Measurements from ENCODE around the gene FBXL5. TPM values are rescaled to one million over a fixed set of nuclear protein-coding genes. Genes with fewer than 3 reads are reported as not detected.

FBXL5 gene
- total RNA-seq, 1 donor: 157 TPM

DNA sequence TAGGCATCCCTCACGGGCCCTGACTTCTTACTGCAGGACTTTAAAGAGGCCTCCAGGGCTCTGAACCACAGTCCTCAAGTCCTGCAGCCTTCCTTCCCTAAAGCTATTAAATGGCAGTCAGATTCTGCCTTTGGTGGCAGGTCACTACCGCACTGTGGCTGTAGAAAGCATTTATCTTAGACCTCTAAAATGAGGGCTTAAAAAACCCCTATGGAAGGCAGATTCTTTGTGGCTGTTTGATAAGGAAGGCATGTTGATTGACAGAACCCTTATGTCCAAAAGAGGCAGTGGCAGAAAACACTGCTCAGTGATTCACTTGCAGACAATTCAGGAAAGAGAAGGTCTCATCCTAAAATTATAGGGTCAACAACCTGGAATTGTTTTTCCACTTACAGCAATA lies 79.2 kb downstream of the FBXL5 start:
- no peak overlapping the region for H3K4me3 ChIP-seq (ENCODE audit: low read depth, low read length)
- DNase-seq (ENCODE audit: low read depth): peak; percentile 30
- TF ChIP-seq, protein P1, sequence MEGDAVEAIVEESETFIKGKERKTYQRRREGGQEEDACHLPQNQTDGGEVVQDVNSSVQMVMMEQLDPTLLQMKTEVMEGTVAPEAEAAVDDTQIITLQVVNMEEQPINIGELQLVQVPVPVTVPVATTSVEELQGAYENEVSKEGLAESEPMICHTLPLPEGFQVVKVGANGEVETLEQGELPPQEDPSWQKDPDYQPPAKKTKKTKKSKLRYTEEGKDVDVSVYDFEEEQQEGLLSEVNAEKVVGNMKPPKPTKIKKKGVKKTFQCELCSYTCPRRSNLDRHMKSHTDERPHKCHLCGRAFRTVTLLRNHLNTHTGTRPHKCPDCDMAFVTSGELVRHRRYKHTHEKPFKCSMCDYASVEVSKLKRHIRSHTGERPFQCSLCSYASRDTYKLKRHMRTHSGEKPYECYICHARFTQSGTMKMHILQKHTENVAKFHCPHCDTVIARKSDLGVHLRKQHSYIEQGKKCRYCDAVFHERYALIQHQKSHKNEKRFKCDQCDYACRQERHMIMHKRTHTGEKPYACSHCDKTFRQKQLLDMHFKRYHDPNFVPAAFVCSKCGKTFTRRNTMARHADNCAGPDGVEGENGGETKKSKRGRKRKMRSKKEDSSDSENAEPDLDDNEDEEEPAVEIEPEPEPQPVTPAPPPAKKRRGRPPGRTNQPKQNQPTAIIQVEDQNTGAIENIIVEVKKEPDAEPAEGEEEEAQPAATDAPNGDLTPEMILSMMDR (IDR thresholded peaks at IDR 0.05; ENCODE audit: insufficient read depth, low read depth, low read length): no peak

DNA sequence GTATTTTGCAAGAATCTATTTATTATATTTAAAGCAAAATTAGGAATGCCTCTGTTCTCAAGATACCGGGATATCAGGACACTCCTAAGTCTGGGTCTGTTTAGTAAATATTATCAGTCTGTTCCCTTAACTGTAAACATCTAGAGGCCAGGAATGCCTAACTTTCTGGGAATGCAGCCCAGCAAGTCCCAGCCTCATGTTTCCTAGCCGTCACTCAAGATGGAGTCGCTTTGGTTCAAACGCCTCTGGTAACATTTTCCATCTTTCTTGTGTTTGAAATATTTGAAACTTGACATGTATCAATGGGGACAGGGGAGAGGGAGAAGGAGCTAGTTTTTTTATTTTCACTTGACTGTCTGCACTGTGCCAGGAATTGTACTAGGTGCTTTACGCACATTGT lies 85.4 kb downstream of the FBXL5 start:
- DNase-seq (ENCODE audit: low read depth): no peak
- TF ChIP-seq, protein P1 (IDR thresholded peaks at IDR 0.05; ENCODE audit: insufficient read depth, low read depth, low read length): no peak
- H3K4me3 ChIP-seq (ENCODE audit: low read depth, low read length): no peak overlapping the region

DNA sequence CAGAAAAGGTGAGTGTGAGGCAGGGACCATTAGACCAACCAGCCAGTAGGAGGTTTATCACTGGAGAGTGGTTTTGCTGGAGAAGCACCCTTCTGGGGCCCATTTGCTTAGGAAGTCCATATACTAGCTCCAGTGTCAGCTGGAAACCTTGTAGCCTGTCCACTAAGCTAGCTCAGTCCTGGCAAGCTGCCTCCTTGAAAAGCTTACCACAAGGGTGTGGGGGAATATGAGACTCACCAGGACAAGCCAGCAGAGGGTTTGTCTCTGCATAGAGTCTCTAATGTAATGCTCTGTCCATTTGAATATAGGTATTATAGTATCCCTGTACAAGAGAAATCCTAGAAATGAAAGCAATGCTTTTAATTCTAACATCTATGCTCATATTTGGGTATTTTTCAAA lies 86.3 kb downstream of the FBXL5 start:
- TF ChIP-seq, protein P1 (IDR thresholded peaks at IDR 0.05; ENCODE audit: insufficient read depth, low read depth, low read length): no peak
- no peak for DNase-seq (ENCODE audit: low read depth)

DNA sequence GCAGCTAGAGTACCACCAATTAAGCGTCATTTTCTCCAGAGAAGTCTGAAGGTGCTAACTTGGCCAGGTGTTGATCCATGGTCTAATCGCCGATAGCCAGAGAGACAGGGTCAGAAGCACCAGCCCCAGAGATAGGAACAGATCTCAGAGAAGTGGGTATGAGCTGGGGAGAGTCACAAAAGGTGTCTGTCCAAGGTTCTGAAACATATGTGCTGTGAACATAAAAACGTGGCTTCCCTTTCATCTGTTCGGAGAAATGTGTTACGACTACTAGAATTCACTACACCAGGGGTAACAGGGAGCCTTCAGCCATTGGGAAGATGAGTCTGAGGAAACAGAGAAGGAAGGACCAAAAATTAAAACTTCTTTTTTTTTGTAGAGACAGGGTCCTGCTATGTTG lies 91.3 kb downstream of the FBXL5 start:
- TF ChIP-seq, protein P1 (IDR thresholded peaks at IDR 0.05; ENCODE audit: insufficient read depth, low read depth, low read length): no peak
- H3K4me3 ChIP-seq (ENCODE audit: low read depth, low read length): no peak overlapping the region
- no peak for DNase-seq (ENCODE audit: low read depth)

More for the DNA sequence above, 86.3 kb downstream of the FBXL5 start:
- no peak overlapping the region for H3K4me3 ChIP-seq (ENCODE audit: low read depth, low read length)

DNA sequence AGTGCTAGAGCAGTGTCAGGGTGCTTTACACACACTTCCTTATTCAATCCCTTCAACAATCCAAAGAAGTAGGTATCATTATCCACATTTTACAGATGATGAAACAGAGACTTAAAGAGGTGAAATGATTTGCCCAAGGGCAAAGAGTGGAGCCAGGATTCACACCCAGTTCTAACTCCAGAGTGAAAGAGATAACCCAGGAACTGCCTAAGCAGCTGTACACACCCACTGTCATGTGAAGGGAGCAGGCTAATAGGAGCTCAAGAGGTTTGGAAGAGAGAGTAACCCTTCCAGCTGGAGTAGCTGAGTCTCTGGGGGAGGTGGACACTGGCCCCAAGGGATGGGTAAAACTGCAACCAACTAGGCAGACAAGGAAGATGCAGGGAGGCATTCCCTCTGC lies 92.5 kb downstream of the FBXL5 start:
- no peak overlapping the region for H3K4me3 ChIP-seq (ENCODE audit: low read depth, low read length)
- TF ChIP-seq, protein P1 (IDR thresholded peaks at IDR 0.05; ENCODE audit: insufficient read depth, low read depth, low read length): no peak
- no peak for DNase-seq (ENCODE audit: low read depth)

DNA sequence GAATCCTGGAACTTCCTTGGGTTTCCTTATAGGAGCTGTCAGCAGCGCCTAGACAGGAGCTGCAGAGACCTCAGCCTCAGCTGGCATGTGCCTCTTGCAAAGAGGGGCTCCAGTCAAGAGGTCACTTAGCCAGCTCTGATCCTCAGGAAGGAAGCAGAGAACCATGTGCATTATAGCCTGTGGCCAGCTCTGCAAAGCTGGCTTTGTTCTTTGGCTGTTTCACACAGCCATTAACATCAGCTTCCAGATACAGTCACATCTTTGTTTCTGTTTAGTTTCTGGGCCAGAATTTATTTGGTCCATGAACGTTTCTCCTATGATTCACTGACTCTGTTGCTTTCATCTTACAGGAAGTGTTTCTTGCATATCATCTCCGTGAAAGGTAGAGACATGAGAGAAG lies 93.0 kb downstream of the FBXL5 start:
- no peak for DNase-seq (ENCODE audit: low read depth)
- TF ChIP-seq, protein P1 (IDR thresholded peaks at IDR 0.05; ENCODE audit: insufficient read depth, low read depth, low read length): no peak
- no peak overlapping the region for H3K4me3 ChIP-seq (ENCODE audit: low read depth, low read length)

DNA sequence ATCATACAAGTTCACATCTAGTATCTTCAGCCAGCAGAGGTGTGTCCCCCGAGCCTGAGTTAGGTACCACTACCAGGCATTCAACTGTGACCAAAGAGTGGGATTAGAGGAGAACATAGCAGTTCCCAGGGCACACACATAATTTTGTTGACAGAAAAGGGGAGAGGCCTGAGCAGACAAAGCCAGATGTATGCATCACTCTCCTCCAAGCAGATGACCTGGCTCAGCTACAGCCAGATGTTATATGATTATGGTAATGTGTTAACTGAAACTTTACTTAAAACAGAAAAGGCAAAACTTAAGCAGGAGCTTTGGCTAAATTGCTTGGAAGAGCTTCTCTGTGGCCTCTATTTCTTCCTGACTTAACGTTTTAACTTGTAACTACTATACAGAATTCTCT lies 96.6 kb downstream of the FBXL5 start:
- no peak overlapping the region for H3K4me3 ChIP-seq (ENCODE audit: low read depth, low read length)
- DNase-seq (ENCODE audit: low read depth): no peak
- TF ChIP-seq, protein P1 (IDR thresholded peaks at IDR 0.05; ENCODE audit: insufficient read depth, low read depth, low read length): no peak

Measured in fibroblast of villous mesenchyme (primary cell).